ENCODE measurements around the gene PIK3CB.

DNA sequence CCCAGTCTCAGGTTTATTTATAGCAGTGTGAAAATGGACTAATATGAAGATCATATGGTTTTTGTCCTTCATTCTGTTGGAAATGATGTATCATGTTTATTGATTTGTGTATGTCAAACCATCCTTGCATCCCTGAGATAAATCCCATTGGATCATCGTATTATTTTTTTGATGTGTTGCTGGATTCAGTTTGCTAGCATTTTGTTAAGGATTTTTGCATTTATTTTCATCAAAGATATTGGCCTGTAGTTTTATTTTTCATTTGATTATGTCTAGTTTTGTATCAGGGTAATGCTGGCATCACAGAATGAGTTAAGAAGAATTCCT, 191.8 kb downstream of the PIK3CB start:
- TF ChIP-seq, protein P1, sequence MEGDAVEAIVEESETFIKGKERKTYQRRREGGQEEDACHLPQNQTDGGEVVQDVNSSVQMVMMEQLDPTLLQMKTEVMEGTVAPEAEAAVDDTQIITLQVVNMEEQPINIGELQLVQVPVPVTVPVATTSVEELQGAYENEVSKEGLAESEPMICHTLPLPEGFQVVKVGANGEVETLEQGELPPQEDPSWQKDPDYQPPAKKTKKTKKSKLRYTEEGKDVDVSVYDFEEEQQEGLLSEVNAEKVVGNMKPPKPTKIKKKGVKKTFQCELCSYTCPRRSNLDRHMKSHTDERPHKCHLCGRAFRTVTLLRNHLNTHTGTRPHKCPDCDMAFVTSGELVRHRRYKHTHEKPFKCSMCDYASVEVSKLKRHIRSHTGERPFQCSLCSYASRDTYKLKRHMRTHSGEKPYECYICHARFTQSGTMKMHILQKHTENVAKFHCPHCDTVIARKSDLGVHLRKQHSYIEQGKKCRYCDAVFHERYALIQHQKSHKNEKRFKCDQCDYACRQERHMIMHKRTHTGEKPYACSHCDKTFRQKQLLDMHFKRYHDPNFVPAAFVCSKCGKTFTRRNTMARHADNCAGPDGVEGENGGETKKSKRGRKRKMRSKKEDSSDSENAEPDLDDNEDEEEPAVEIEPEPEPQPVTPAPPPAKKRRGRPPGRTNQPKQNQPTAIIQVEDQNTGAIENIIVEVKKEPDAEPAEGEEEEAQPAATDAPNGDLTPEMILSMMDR (IDR thresholded peaks at IDR 0.05): no peak
- TF ChIP-seq POLR2A (IDR thresholded peaks at IDR 0.05): no peak
